Measurements from ENCODE around the gene GRM8. TPM values are rescaled to one million over a fixed set of nuclear protein-coding genes. Genes with fewer than 3 reads are reported as not detected.
"Not testable (repeated sequence)": the region's sequence is repeated elsewhere in the genome, so short reads cannot be mapped to it uniquely, and the experiment has no call there.

GRM8 gene
- total RNA-seq, 1 donor from 2014 or later = not detected

DNA sequence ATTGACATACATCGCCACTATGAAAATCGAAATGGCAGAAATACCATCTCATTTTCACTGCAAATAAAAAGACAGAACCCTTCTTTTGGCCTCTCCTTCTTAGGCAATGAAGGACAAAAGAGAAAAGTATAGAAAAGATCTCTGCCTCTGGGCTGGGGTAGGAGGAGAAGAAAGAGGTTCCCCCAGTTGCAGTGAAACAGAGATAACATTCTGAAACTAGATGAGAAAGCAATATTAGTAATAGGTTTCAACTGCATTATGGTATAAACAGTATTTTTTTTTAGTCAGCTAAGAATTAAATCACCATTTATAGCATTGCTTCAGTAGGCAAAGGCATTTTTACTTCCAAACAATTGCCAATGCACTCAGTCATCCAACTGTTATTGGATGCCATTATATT is 347.5 kb downstream of the GRM8 start:
- ATAC-seq = not testable (repeated sequence)

- not testable (repeated sequence) for ATAC-seq
Measured at GRCh38 chr7:126901041-126901765, 351.5 kb downstream of the GRM8 start.

GRCh38 chr7:126887980-126888379 is 364.8 kb downstream of the GRM8 start:
- ATAC-seq = not testable (repeated sequence)

DNA sequence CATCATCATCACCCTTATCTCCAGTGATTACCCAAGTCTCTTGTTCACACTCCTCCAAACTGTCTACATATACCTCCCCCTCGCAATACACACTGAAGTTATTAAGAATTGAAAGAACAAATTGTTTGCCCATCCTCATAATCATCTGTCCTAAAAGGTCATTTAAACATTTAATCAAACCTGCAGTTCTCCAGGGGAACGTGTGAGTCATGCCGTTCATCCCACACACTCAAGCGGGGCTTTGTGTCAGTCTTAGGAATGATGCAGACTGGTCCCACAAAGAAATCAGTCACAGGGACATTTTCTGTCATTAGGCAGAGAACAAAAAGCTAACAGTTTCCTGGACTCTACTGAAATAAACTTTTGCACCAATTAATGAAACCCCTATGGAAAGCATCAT is 365.2 kb downstream of the GRM8 start:
- not testable (repeated sequence) for ATAC-seq

DNA sequence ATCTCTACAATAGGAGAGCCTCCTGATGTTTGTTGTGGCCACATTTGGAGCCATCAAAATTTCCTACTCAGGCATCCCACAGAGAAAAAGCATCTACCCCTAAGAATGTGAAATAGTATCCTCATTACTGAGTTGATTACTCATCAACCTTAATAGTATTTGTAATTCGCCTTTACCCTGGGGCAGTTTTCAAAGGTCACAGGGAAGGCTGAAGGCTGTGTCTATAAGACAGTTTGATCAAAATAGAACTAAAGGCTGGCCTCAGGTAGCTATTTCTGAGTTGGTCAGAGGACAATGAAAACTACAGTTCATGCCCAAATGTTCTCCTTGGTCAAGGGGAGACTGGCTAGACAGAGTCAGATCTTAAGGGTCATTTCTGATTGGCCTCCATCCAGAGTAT is 370.0 kb downstream of the GRM8 start:
- ATAC-seq = not testable (repeated sequence)

- not testable (repeated sequence) for ATAC-seq
Measured at GRCh38 chr7:126881908-126882307, 370.8 kb downstream of the GRM8 start.

DNA sequence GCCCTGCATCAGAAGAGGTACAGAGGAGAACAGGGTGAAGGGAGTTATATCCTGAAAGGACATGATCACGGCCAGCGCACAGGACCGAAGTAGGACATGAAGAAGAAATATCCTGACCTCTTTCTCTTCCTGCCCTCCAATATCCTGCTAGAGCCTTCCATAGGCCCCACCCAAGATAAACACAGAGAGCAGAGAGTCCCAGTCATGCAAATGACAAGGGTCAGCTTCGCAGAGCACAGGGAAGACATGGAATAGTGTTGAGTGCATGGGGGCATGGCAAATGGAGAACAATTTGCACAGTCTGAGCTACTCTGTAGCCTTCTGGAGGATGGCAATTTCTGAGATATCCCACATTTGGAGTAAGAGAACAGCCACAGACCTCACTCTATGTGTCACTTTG is 371.4 kb downstream of the GRM8 start:
- no peak for ATAC-seq

- not testable (repeated sequence) for ATAC-seq
Measured at GRCh38 chr7:126876536-126876935, 376.2 kb downstream of the GRM8 start.

DNA sequence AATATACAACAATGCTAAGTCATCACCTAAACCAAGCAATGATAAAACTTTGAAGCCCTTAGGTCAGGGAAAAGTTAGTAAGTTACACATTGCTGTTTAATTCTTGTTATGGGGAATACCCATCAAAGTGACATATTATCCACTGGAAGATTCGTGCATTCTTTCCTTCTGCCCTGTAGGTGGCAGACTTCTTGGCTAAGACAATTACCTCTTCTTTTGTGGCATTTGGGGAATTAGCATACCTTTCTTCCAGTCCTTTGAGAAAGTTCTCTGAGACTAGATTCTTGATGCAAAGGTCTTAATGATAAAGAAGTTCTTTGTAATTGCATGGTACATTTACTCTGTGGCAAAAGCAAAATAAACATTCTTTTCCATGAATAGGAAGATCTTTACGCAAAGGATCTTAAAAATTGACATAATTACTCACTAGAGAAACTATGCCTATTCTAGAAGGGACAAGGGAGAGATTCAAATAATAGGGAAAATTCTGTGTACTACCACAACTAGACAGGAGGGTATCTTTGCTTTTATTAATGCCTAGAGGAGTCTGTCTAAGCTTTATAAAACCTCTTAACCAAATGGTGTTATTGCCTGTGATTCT is 395.9 kb downstream of the GRM8 start:
- no peak for ATAC-seq

DNA sequence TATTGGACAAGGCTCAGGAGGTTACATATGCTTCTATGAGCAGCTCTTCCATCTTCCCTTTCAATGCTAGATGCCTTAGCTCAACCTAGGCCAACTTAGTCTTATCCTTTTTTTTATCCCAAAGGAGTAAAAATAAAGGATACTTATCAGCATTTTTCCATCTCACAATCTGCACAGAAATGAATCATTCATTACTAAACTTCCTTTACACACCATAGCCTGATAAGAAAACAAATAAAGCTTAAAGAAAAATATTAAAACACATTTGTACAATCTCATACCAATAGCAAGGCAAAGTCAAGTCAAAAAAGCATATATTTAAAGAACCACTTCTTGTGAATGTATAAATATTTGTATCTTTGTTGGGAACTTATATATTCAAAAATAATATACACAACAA is 407.4 kb downstream of the GRM8 start:
- ATAC-seq = no peak

DNA sequence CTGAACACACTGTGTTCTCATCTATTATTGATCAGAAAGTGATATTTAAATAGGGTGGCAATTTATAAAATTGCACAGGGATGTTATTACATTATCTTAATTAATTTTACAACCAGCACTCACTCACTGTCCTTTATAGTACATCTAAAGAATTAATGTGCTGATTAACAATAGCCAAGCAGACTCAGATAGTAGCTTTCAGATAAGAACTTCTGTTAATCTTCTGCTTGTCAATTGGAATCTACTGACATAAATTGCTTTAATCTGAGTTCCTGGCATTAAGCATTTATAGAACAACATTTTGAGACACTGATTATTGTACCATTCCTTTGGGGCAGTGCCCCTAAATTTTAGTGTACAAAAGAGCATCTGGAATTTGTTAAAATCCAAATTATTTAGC is 408.9 kb downstream of the GRM8 start:
- ATAC-seq = no peak

DNA sequence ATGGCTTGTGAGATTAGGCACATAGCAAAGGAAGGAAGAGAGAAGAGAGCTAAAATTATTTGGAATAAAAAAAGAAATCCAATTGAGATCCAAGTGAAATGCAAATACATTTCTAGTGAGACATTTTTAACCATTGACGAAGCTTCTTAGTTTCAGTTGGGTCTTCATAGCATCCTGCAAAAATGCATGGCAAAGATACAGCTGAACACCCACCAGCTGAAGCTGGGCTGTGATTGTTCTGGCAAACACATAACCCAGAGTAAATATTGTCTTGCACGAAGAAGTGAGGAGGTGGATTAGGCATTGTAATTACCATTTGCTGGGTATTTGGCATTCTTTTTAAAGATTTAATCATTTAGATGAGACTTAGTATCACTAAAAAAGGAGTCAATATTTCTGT is 409.4 kb downstream of the GRM8 start:
- no peak for ATAC-seq

DNA sequence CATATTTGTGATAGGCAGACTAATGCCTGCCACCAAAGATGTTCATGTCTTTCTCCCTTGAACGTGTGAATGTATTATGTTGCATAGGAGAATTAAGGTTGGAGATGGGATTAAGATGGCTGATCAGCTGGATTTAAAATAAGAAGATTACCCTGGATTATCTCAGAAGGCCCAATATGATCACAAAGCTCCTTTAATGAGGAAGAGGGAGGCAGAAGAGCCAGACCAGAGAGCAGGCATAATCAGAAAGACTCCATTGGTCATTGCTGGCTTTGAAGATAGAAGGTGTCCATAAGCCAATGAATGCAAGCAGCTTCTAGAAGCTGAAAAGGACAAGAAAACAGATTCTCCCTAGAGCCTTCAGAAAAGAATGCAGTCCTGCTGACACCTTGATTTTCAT is 410.3 kb downstream of the GRM8 start:
- no peak for ATAC-seq

GRCh38 chr7:126840869-126841268 is 411.9 kb downstream of the GRM8 start:
- no peak for ATAC-seq

GRCh38 chr7:126839624-126840023 is 413.1 kb downstream of the GRM8 start:
- ATAC-seq = no peak

- no peak for ATAC-seq
Measured at GRCh38 chr7:126838194-126838593, 414.5 kb downstream of the GRM8 start.

GRCh38 chr7:126831241-126831640 is 421.5 kb downstream of the GRM8 start:
- ATAC-seq = not testable (repeated sequence)

GRCh38 chr7:126820925-126821324 is 431.8 kb downstream of the GRM8 start:
- ATAC-seq = no peak

DNA sequence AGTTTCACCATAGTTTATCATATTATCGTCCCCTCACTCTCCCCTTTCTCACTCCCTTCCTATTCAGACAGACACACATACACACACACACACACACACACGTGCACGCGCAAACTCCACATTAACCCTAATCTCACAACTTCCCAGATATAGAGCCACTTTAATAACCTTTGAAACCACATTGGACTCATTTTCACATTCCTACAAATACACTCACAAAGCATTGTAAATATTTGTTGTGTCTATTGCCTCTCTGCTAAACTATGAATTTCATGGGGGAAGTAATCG is 433.6 kb downstream of the GRM8 start:
- ATAC-seq = no peak

DNA sequence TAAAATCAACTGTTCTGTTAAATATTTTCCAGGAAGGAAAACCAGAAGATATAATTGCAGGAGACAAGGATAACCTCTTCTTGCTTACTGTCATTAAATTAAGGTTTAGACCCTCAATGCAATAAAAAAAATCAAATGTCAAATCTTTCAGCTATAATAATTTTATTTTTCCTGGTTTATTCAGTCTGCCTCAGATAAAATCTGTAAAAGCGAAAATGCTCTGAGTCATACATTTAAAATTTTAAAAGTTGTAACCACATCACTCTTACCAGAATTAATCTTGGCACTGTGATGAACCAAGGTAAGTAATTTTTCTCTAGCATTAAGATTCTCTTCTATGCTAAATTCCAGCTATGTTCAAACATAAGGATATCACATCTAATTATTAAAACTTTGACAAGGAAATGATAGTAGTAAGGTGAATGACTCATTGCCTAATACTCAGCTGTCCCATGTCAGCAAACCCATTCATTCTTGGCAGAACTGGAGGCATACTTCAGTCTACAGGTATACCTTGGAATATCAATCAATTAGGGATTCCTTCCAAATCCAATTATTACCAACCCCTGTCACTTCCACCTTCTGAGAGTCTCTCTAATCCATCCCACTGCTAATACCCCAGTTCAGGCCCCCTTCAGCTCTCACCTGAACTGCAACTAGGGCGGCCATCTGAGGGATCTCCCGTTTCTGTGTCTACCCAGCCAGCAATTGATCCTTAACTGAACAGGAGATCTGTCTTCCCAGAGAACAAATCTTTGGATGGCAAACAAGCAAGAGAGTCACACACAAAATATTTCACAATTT is 434.1 kb downstream of the GRM8 start:
- no peak for ATAC-seq

DNA sequence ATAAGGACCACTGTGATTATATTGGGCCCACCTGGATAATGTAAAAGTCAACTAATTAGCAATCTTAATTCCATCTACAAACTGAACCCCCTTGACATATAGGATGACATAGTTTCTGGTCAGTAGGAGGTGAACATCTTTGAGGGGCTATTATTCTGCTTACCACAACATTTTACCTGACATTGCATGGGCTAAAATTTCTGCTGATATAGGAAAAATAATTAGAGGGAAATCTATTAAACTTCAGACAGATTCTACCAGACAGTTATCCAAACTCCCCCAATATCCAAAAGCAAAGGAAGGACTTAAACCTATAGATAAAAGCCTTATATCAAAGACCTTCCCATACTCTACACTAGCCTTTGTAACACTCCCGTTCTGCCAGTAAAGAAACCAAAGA is 443.6 kb downstream of the GRM8 start:
- ATAC-seq = no peak

GRCh38 chr7:126806614-126807013 is 446.1 kb downstream of the GRM8 start:
- ATAC-seq = no peak

- no peak for ATAC-seq
Measured at GRCh38 chr7:126805351-126805750, 447.4 kb downstream of the GRM8 start.

DNA sequence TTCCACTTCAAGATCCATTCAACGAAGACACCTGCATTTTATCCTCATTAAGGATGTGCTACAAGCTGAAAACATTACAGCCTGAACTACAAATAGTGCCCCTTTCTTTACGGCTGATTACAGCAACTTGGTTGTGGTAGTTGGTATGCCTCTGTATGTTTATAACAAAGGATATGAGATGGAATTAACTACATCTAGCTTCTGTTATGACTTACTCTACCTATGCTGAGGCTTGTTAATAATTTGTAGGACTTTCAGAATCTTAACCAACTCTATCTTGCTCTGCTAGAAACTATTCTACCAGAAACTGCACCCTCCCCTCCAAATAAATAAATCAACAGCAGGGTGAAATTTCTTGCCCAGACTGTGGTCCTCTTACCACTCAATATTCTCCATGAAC is 448.1 kb downstream of the GRM8 start:
- no peak for ATAC-seq
